ENCODE measurements around the gene SND1. TPM values are rescaled to one million over a fixed set of nuclear protein-coding genes. Genes with fewer than 3 reads are reported as not detected.

SND1 gene
- total and polyA plus RNA-seq, 2 of the 4 experiments (the other 2 are of a cell fraction) = 154 to 294 TPM

DNA sequence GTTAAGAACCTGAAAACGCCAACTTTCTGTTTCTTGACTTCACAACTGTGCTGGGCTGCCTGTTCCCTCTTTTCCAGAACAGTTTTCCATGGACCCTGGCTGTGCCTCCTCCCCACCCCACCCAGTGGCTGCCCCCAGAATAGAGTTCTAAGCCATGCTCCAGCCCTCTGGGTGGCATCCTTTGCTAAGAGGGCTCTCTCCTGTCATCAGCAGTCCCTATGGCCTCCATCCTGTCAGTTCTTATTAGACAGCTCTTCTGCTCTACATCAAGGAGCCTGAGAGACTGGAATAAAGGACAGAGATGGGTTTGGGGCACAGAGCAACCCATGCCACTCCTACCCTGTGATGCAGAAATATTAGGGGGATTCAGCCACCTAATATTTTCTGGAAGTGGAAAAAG, 393.2 kb downstream of the SND1 start:
- H4K20me1 ChIP-seq (ENCODE audit: insufficient read depth, low read length) = peaks cover 54% of the 10 kb centered on the region
- H3K9me1 ChIP-seq (ENCODE audit: insufficient read depth, low read length) = peaks cover 28% of the 10 kb centered on the region
- no peak overlapping the region for H3K27ac ChIP-seq (ENCODE audit: insufficient read depth, low read length)
- H3K18ac ChIP-seq (ENCODE audit: low read depth, low read length) = no peak overlapping the region
- H2BK5ac ChIP-seq (ENCODE audit: low read depth, low read length, poor library complexity, severe bottlenecking) = no peak overlapping the region
- no peak overlapping the region for H2BK120ac ChIP-seq (ENCODE audit: low read depth, low read length)
- dilution Hi-C loops (cut with HindIII; ENCODE audit: low sequenced_read_pairs, unreplicated experiment) (no loop called here), in situ Hi-C loops (cut with MboI; ENCODE audit: low sequenced_read_pairs) (loop anchor here (10.0 kb wide), 1 partner anchor 150 kb away; no protein-coding TSS in a partner anchor), intact Hi-C loops (cut with micrococcal nuclease) (no loop called here)
- H3K9ac ChIP-seq (ENCODE audit: low read depth, low read length) = no peak overlapping the region
- 83% methylated on average over 1 of the region's 1 CpG; no CpG with 5 or more reads in 1 of the 2 experiments for WGBS, 2 experiments (ENCODE audit: extremely low coverage in 2 of 2, insufficient read length in 1 of 2)
- H2AK9ac ChIP-seq (replicated peaks; ENCODE audit: low read depth, low read length, poor library complexity) = no peak overlapping the region
- DNase-seq (no peak), ATAC-seq (ENCODE audit: low read depth) (no peak)
- H3K4ac ChIP-seq (ENCODE audit: low read depth, low read length) = no peak overlapping the region
- TF ChIP-seq MAZ (IDR thresholded peaks at IDR 0.05; ENCODE audit: borderline replicate concordance, low read depth, low read length) (no peak), RFX5 (IDR thresholded peaks at IDR 0.05; ENCODE audit: low read depth, low read length) (no peak), NFE2L2 (IDR thresholded peaks at IDR 0.05; ENCODE audit: low read depth, low read length) (no peak), RAD21 (IDR thresholded peaks at IDR 0.05; ENCODE audit: low read length) (no peak), FOS (IDR thresholded peaks at IDR 0.05; ENCODE audit: low read depth, low read length) (no peak), SMC3 (IDR thresholded peaks at IDR 0.05; ENCODE audit: low read depth, low read length) (no peak), USF2 (IDR thresholded peaks at IDR 0.05; ENCODE audit: low read depth, low read length) (no peak), POLR2A (IDR thresholded peaks at IDR 0.05; ENCODE audit: low read depth, low read length) (no peak), MAFK (IDR thresholded peaks at IDR 0.05; ENCODE audit: low read depth, low read length) (no peak), RCOR1 (IDR thresholded peaks at IDR 0.05; ENCODE audit: insufficient replicate concordance, low read length) (no peak), CHD1 (IDR thresholded peaks at IDR 0.05; ENCODE audit: low read depth, low read length) (no peak), ELK1 (IDR thresholded peaks at IDR 0.05; ENCODE audit: borderline replicate concordance, low read depth, low read length) (no peak), BHLHE40 (IDR thresholded peaks at IDR 0.05; ENCODE audit: low read depth, low read length) (no peak), CEBPB (IDR thresholded peaks at IDR 0.05; ENCODE audit: low read depth, low read length) (no peak)
- TF ChIP-seq, protein P1, sequence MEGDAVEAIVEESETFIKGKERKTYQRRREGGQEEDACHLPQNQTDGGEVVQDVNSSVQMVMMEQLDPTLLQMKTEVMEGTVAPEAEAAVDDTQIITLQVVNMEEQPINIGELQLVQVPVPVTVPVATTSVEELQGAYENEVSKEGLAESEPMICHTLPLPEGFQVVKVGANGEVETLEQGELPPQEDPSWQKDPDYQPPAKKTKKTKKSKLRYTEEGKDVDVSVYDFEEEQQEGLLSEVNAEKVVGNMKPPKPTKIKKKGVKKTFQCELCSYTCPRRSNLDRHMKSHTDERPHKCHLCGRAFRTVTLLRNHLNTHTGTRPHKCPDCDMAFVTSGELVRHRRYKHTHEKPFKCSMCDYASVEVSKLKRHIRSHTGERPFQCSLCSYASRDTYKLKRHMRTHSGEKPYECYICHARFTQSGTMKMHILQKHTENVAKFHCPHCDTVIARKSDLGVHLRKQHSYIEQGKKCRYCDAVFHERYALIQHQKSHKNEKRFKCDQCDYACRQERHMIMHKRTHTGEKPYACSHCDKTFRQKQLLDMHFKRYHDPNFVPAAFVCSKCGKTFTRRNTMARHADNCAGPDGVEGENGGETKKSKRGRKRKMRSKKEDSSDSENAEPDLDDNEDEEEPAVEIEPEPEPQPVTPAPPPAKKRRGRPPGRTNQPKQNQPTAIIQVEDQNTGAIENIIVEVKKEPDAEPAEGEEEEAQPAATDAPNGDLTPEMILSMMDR (conservative IDR thresholded peaks at IDR 0.05; ENCODE audit: low read depth, low read length) = no peak
- H3K27me3 ChIP-seq (ENCODE audit: control insufficient read depth, insufficient read depth, low read length) = no peaks in the 10 kb centered on the region
- peaks cover 9% of the 10 kb centered on the region for H3K36me3 ChIP-seq (ENCODE audit: control insufficient read depth, insufficient read depth, low read length)
- no peak overlapping the region for H2BK15ac ChIP-seq (ENCODE audit: low read depth, low read length)
- H4K91ac ChIP-seq (ENCODE audit: insufficient read depth, low read depth, low read length) = no peak overlapping the region
- H2BK20ac ChIP-seq (ENCODE audit: low read depth, low read length) = no peak overlapping the region
- H4K5ac ChIP-seq (ENCODE audit: low read depth, low read length) = no peak overlapping the region
- peaks cover 4% of the 10 kb centered on the region; the same call in 1 of the 2 replicates for H3K4me1 ChIP-seq (ENCODE audit: control insufficient read depth, insufficient read depth, low read length)
- H3K9me3 ChIP-seq (ENCODE audit: control insufficient read depth, insufficient read depth, low read length) = no peaks in the 10 kb centered on the region
- H2AFZ ChIP-seq (replicated peaks; ENCODE audit: low read length, poor library complexity) = no peak overlapping the region
- no peak overlapping the region for H3K14ac ChIP-seq (replicated peaks; ENCODE audit: low read depth, low read length)
- POLR2A ChIA-PET (ENCODE audit: unreplicated experiment) = no interaction called here
- peaks cover 19 to 64% of the 10 kb centered on the region in 2 experiments for H3K79me1 ChIP-seq (ENCODE audit: low read depth in 1 of 2, low read length in 2 of 2)
- no peak overlapping the region for H3K4me3 ChIP-seq (ENCODE audit: insufficient read depth, low read depth, low read length)
- no peak overlapping the region for H3K4me2 ChIP-seq (ENCODE audit: low read depth, low read length)
- H2AK5ac ChIP-seq (ENCODE audit: low read depth, low read length) = no peak overlapping the region
- CTCF ChIA-PET = no interaction called here
- no peak overlapping the region for H3K56ac ChIP-seq (ENCODE audit: extremely low read depth, insufficient read depth, low read length)
- BruUV-seq (replicated peaks) = no TSS peak
- H3K23ac ChIP-seq (ENCODE audit: low read depth, low read length) = no peak overlapping the region
- H4K8ac ChIP-seq (ENCODE audit: low read depth in 2 of 2, low read length in 2 of 2) = no peak overlapping the region
